DND-41 (cell line): ENCODE data around the gene LAMA2.

Experiments used
- EZH2 ChIP-seq: IDR thresholded peaks from 3 replicates; pipeline ENCODE4 v1.6.1; 2012; ENCODE audit warnings: borderline replicate concordance, low read depth, mild to moderate bottlenecking, moderate library complexity, low read length, inconsistent platforms; ENCODE audit not compliant: severe bottlenecking
- TF ChIP-seq, protein P1 (sequence below): IDR thresholded peaks from 2 replicates; pipeline ENCODE4 v1.5.1; 2012; ENCODE audit warnings: borderline replicate concordance, low read length, moderate library complexity, mild to moderate bottlenecking; ENCODE audit not compliant: poor library complexity, severe bottlenecking; ENCODE audit errors: extremely low read depth

DNA sequence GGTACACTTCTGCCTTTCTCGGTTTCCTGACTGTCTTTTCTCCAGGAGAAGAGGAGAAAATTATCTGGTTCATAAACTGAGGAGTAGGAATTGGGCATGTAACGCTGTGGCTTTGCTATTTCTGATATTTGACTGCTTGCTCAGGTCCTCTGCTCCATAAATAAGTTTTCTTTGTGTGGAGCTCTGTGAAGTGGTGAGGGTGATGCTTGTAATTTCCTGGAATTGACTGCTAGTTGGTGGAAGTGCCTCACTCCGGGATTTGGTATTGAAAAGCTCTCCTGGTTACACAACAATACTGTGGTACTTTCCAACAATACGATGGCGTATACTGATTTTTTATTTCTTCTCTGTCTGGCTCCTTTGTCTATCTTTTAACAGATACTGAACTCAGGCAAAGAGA is 25.1 kb upstream of the LAMA2 start:
- TF ChIP-seq, protein P1, sequence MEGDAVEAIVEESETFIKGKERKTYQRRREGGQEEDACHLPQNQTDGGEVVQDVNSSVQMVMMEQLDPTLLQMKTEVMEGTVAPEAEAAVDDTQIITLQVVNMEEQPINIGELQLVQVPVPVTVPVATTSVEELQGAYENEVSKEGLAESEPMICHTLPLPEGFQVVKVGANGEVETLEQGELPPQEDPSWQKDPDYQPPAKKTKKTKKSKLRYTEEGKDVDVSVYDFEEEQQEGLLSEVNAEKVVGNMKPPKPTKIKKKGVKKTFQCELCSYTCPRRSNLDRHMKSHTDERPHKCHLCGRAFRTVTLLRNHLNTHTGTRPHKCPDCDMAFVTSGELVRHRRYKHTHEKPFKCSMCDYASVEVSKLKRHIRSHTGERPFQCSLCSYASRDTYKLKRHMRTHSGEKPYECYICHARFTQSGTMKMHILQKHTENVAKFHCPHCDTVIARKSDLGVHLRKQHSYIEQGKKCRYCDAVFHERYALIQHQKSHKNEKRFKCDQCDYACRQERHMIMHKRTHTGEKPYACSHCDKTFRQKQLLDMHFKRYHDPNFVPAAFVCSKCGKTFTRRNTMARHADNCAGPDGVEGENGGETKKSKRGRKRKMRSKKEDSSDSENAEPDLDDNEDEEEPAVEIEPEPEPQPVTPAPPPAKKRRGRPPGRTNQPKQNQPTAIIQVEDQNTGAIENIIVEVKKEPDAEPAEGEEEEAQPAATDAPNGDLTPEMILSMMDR, result no peak
- TF ChIP-seq EZH2, result no peak
